Duodenal mucosa (tissue), 2 donors: ENCODE measurements around the gene AIRE.
"Not testable (repeated sequence)": the region's sequence is repeated elsewhere in the genome, so short reads cannot be mapped to it uniquely, and the experiment has no call there.

Source experiments
- H3K27ac ChIP-seq: one replicate; pipeline ENCODE4 v1.7.0; 2013; ENCODE audit warnings: low read depth, low read length
- H3K27me3 ChIP-seq, 2 donors: one replicate each; pipeline ENCODE4 v1.7.0; 2013; ENCODE audit warnings: low read length in 2 of 2, control low read depth in 1 of 2; ENCODE audit not compliant: insufficient read depth in 2 of 2, control insufficient read depth in 1 of 2
- H3K36me3 ChIP-seq, 2 donors: one replicate each; pipeline ENCODE4 v1.7.0; 2013; ENCODE audit warnings: low read length in 2 of 2, control low read depth in 1 of 2; ENCODE audit not compliant: insufficient read depth in 2 of 2, control insufficient read depth in 1 of 2
- H3K4me1 ChIP-seq, 2 donors: one replicate each; pipeline ENCODE4 v1.7.0; 2013; ENCODE audit warnings: low read length in 2 of 2, control low read depth in 1 of 2; ENCODE audit not compliant: insufficient read depth in 2 of 2, control insufficient read depth in 1 of 2
- H3K4me3 ChIP-seq, 2 donors: one replicate each; pipeline ENCODE4 v1.7.0; 2013; ENCODE audit warnings: low read length in 2 of 2, low read depth in 1 of 2
- H3K9ac ChIP-seq, 2 donors: one replicate each; pipeline ENCODE4 v1.7.0; 2013; ENCODE audit warnings: low read length in 2 of 2, low read depth in 1 of 2
- H3K9me3 ChIP-seq, 2 donors: one replicate each; pipeline ENCODE4 v1.7.0; 2013; ENCODE audit warnings: low read length in 2 of 2, control low read depth in 1 of 2; ENCODE audit not compliant: control insufficient read depth in 1 of 2

Gene AIRE

DNA sequence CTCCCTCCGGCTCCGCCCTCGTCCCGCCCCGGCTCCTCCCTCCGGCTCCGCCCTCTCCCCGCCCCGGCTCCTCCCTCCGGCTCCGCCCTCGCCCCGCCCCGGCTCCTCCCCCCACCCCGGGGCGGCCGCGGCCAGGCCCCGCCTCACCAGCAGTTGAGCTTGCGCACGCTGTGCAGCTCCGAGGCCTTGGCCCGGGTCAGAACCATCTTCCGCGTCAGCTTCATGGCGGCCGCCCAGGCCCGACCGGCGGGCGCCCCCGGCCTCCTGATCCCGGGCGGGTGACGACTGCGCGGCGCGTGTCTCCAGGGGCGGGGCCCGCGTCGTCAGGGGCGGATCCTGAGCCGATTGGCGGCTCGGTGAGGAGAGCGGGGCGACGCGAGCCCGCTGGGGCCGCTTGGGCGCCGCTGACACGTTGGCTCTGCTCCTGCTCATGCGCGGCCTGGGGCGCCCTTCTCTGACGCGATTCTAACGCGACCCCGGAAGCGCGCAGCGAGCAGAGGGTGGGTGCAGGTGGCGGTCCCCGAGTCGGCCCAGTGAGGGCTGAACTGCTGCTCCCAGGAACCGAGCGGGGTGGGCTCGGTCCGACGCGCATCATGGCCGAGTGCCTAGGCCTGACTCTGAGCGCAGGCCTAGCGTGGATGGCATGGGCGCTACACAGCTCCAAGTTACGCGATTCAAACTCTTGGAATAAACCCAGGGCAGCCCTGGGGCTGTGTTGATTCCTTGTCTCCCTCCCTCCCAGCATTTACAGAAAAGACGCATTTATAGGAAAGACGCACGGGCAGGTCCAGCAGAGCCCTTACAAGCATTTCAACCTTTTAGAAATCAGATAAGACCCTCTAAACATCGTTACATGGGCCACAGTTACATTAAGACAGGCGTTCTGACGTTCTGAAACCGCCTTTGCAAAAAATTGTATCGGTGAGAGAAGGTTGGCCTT lies 53.6 kb downstream of the AIRE start, which contains the start of gene CFAP410:
Gene CFAP410 (minus strand): TSS at position 420 of the 940 bp plus-strand sequence. CDS start 196 bp downstream, at position 224.
- peak within 1 kb of the TSS; percentile 89 to 96 for H3K4me3 ChIP-seq

DNA sequence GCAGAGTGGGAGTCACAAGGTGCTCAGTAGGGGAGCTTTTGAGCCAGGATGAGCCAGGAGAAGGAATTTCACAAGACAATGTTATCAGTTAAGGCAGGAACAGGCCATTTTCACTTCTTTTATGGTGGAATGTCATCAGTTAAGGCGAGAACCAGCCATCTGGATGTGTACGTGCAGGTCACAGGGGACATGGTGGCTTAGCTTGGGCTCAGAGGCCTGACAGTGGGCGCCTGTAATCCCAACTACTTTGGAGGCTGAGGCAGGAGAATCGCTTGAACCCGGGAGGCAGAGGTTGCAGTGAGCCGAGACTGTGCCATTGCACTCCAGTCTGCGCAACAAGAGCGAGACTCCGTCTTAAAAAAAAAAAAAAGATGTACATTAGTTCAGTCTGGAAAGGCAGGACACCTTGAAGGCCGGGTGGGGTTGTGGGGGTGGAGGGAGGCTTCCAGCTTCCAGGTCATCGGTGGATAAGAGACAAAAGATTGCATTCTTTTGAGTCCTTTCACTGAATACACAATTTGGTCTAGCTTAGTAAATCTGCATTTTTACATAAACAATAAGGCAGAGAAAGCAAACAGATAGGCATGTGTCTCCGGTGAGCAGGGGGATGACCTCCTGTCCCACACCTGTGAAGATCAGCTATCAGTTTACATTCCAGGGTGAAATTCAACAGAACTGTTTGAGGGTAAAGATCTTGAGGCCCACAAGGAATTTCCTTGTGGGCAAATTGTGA lies 56.2 kb downstream of the AIRE start:
- H3K4me3 ChIP-seq, H3K9ac ChIP-seq, H3K36me3 ChIP-seq, H3K27me3 ChIP-seq, H3K9me3 ChIP-seq, H3K27ac ChIP-seq: not testable (repeated sequence)
- H3K4me1 ChIP-seq = peaks cover 14% of the 10 kb centered on the region in 2 donors

More for the DNA sequence above, 53.6 kb downstream of the AIRE start, which contains the start of gene CFAP410:
- Histone ChIP-seq H3K9ac (peak within 1 kb of the TSS; percentile 80 to 98), H3K27ac (peak within 1 kb of the TSS; percentile 99), H3K27me3 (no peaks in the 10 kb centered on the region), H3K4me1 (peaks cover 14% of the 10 kb centered on the region in 2 donors), H3K36me3 (peaks cover 4 to 14% of the 10 kb centered on the region in 2 donors), H3K9me3 (no peaks in the 10 kb centered on the region)

DNA sequence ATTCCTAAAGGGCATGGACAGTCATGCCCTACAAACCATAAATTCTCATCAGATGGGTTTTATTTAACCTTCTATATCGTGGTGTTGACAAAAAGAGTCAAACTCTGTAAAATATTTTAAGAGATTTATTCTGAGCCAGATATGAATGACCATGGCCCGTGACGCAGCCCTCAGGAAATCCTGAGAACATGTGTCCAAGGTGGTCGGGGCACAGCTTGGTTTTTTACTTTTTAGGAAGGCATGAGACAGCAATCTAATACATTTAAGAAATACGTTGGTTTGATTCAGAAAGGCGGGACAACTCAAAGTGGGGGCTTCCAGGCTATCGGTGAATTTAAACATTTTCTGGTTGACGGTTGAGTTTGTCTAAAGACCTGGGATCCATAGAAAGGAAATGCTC lies 57.3 kb downstream of the AIRE start:
- H3K9ac ChIP-seq, H3K27ac ChIP-seq, H3K9me3 ChIP-seq, H3K27me3 ChIP-seq, H3K36me3 ChIP-seq, H3K4me3 ChIP-seq: not testable (repeated sequence)
- H3K4me1 ChIP-seq = peaks cover 10 to 13% of the 10 kb centered on the region in 2 donors

DNA sequence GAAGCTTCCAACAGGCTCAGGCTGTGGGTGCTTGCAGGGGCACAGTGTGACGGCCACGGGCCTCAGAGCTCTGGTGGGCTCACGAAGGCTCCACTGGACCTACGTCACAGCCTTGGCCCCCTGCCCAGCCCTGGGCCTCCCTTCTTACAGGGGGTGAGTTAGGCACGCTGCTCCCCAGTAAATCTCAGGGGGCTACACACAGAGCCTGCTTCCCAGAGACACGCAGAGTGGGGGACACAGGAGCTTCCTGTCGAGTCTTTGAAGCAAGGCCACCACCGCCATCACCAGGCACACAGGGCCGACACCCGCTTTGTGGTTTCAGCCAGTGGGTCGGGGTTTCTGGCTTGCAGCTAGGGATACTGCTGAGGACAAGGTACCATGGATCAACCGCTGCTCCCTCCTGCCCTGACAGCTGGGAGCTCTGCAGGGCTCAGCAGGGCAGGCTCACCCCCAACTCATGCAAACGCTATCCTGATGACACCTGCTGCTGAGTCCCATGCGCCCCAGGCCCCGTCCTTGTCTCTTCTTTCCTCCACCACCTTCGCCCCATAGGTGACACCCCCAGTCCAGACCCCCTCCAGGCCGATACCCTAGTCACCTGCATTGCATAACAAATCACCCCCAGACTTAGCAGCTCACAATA lies 59.0 kb downstream of the AIRE start:
- Histone ChIP-seq H3K9me3 (no peaks in the 10 kb centered on the region), H3K36me3 (no peaks in the 10 kb centered on the region), H3K27ac (no peak overlapping the region), H3K4me1 (peaks cover 7% of the 10 kb centered on the region in 2 donors), H3K9ac (no peak overlapping the region), H3K27me3 (peaks cover 12 to 19% of the 10 kb centered on the region in 2 donors), H3K4me3 (no peak overlapping the region)

DNA sequence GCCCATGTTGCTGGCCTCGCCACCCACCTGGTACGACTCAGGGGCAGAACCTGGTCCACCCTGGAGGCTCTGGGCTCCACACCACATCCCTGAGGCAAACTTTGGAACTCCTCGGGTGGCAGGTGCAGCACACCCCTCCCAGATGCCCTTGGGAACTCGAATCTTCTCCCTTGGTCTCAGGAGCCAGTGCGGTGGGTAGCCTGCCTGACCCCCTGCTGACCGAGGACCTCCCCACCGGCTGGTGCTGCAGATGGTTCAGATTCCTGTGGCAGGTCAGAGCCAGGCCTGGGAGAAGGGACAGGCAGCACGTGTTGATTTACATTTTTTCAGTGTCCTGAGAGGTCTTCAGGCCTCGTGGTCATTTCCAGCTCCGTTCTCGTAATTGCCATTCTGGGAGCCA lies 59.8 kb downstream of the AIRE start:
- H3K4me3 ChIP-seq = no peak overlapping the region
- no peaks in the 10 kb centered on the region for H3K36me3 ChIP-seq
- H3K27me3 ChIP-seq = peaks cover 12 to 21% of the 10 kb centered on the region in 2 donors
- H3K4me1 ChIP-seq = no peaks in the 10 kb centered on the region
- no peak overlapping the region for H3K27ac ChIP-seq
- no peaks in the 10 kb centered on the region for H3K9me3 ChIP-seq
- H3K9ac ChIP-seq = no peak overlapping the region

DNA sequence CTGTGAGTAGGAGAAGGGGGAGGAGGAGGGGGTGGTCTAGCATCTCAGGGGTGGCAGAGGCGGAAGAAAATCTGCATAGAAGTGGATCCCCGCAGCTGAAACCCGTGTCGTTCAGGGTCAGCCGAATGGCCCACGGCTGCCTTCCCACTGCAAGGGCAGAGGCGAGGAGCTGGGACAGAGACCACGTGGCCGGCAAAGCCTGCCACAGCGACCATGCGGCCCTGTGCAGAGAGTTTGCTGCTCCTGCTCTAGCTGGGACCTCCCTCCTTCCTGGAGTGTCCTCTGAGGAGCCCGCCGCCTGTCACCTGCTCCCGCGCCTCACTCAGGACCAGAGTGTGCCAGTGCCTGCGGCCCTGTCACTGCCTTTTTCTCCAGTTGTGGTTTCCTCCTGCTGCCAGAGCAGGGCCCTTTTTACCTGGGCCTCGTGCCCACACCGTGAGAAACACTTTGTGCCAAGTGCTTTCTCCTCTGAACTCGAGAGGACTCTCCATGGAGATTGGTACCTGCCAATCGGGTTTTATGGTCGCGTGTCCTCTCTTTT lies 62.3 kb downstream of the AIRE start:
- no peaks in the 10 kb centered on the region for H3K9me3 ChIP-seq
- no peak overlapping the region for H3K4me3 ChIP-seq
- peaks cover 21 to 25% of the 10 kb centered on the region in 2 donors for H3K27me3 ChIP-seq
- no peak overlapping the region for H3K27ac ChIP-seq
- H3K9ac ChIP-seq = no peak overlapping the region
- H3K4me1 ChIP-seq = peaks cover 0 to 18% of the 10 kb centered on the region in 2 donors
- H3K36me3 ChIP-seq = no peaks in the 10 kb centered on the region
